Liver (tissue), 9 donors: Measurements from ENCODE around the gene SMAP2. TPM values are rescaled to one million over a fixed set of nuclear protein-coding genes. Genes with fewer than 3 reads are reported as not detected.
A peak's percentile ranks its signal among the peaks of the same experiment; 100 is the strongest.
"Not testable (repeated sequence)": the region's sequence is repeated elsewhere in the genome, so short reads cannot be mapped to it uniquely, and the experiment has no call there.

ENCODE experiments used
- DNase-seq: peaks from one replicate; pipeline ENCODE4 v3.0.0-alpha.2; 2017; ENCODE audit warnings: low spot score
- H3K27ac ChIP-seq, 2 donors: one replicate each; pipeline ENCODE4 v1.7.0; 2013; ENCODE audit warnings: inconsistent platforms in 2 of 2, low read length in 2 of 2, control low read depth in 1 of 2, low read depth in 1 of 2, mild to moderate bottlenecking in 1 of 2
- H3K27me3 ChIP-seq, 4 donors: one replicate each; pipeline versions ENCODE4 v1.6.1 to v1.7.0; 2013; ENCODE audit warnings: low read length in 3 of 4, inconsistent platforms in 1 of 4, mild to moderate bottlenecking in 1 of 4, moderate library complexity in 1 of 4; ENCODE audit not compliant: control insufficient read depth in 4 of 4, insufficient read depth in 4 of 4
- H3K36me3 ChIP-seq, 4 donors: one replicate each; pipeline versions ENCODE4 v1.6.1 to v1.7.0; 2013; ENCODE audit warnings: low read length in 3 of 4, mild to moderate bottlenecking in 3 of 4, low read depth in 1 of 4, moderate library complexity in 1 of 4; ENCODE audit not compliant: control insufficient read depth in 4 of 4, insufficient read depth in 3 of 4
- H3K4me1 ChIP-seq, 4 donors: one replicate each; pipeline versions ENCODE4 v1.6.1 to v1.7.0; 2013; ENCODE audit warnings: low read length in 3 of 4, mild to moderate bottlenecking in 3 of 4, moderate library complexity in 1 of 4; ENCODE audit not compliant: control insufficient read depth in 4 of 4, insufficient read depth in 4 of 4
- H3K4me3 ChIP-seq, 3 donors: one replicate each; pipeline versions ENCODE4 v1.6.1 to v1.7.0; 2013; ENCODE audit warnings: low read length in 3 of 3, control low read depth in 1 of 3, low read depth in 1 of 3, mild to moderate bottlenecking in 1 of 3
- H3K9ac ChIP-seq, 2 donors: one replicate each; pipeline ENCODE4 v1.7.0; 2013; ENCODE audit warnings: low read length in 2 of 2, mild to moderate bottlenecking in 2 of 2, moderate library complexity in 2 of 2, control low read depth in 1 of 2, low read depth in 1 of 2
- H3K9me3 ChIP-seq, 4 donors: one replicate each; pipeline versions ENCODE4 v1.6.1 to v1.7.0; 2013; ENCODE audit warnings: low read length in 3 of 4; ENCODE audit not compliant: control insufficient read depth in 4 of 4
- EGR1 ChIP-seq, 2 donors: IDR thresholded peaks; 2 replicates each; pipeline ENCODE4 v1.6.1; 2016 to 2018; ENCODE audit warnings: antibody characterized with exemption in 2 of 2, low read depth in 2 of 2
- FOXA1 ChIP-seq: IDR thresholded peaks from 2 replicates; pipeline ENCODE4 v1.6.1; 2016; ENCODE audit warnings: antibody characterized with exemption
- FOXA2 ChIP-seq: IDR thresholded peaks from 2 replicates; pipeline ENCODE4 v1.6.1; 2016; ENCODE audit warnings: antibody characterized with exemption
- GABPA ChIP-seq, 2 donors: IDR thresholded peaks in 1 of 2; conservative IDR thresholded peaks in 1 of 2; 2 replicates each; pipeline ENCODE4 v1.6.1; 2016; ENCODE audit warnings: antibody characterized with exemption in 2 of 2, mild to moderate bottlenecking in 1 of 2, moderate library complexity in 1 of 2
- HNF4A ChIP-seq, 2 donors: conservative IDR thresholded peaks; 2 replicates each; pipeline ENCODE4 v1.6.1; 2016; ENCODE audit warnings: antibody characterized with exemption in 2 of 2, mild to moderate bottlenecking in 2 of 2
- HNF4G ChIP-seq: IDR thresholded peaks from 2 replicates; pipeline ENCODE4 v1.6.1; 2016; ENCODE audit warnings: antibody characterized with exemption
- JUND ChIP-seq, 2 donors: IDR thresholded peaks; 2 replicates each; pipeline ENCODE4 v1.6.1; 2016; ENCODE audit warnings: antibody characterized with exemption in 2 of 2
- RAD21 ChIP-seq, 2 donors: IDR thresholded peaks; 2 replicates each; pipeline ENCODE4 v1.6.1; 2016; ENCODE audit warnings: antibody characterized with exemption in 2 of 2, mild to moderate bottlenecking in 2 of 2
- SP1 ChIP-seq: IDR thresholded peaks from 2 replicates; pipeline ENCODE4 v1.6.1; 2018; ENCODE audit warnings: antibody characterized with exemption, mild to moderate bottlenecking
- TAF1 ChIP-seq: conservative IDR thresholded peaks from 2 replicates; pipeline ENCODE4 v1.6.1; 2016; ENCODE audit warnings: antibody characterized with exemption, mild to moderate bottlenecking
- YY1 ChIP-seq: IDR thresholded peaks from 2 replicates; pipeline ENCODE4 v1.6.1; 2016; ENCODE audit warnings: antibody characterized with exemption, mild to moderate bottlenecking
- WGBS: extraction: QIAGEN DNeasy Blood & Tissue Kit; methylation state at CpG from one replicate; pipeline ENCODE4 v1.1.7; 2013; 5-methylcytosine and 5-hydroxymethylcytosine counted together
- polyA plus RNA-seq, 2 donors: library from polyadenylated mRNA; stranded (reverse) in 1 of 2; unstranded in 1 of 2; fragments of 200-250 nt in 1 of 2; fragments of >200 nt in 1 of 2; fragmentation: Nextera tagmentation in 1 of 2; extraction: Ambion mirVana in 1 of 2; gene quantifications; one replicate each; pipeline versions ENCODE4 v1.2.1 to v1.2.3, GENCODE V29; 2013 to 2015
- total RNA-seq, 2 donors: library from RNA; depleted of rRNA; stranded (reverse); fragments of >200 nt; gene quantifications; one replicate each; pipeline ENCODE4 v1.2.3, GENCODE V29; 2014
- TF ChIP-seq, protein P1 (sequence below): IDR thresholded peaks from 2 replicates; pipeline ENCODE4 v1.6.1; 2016; ENCODE audit warnings: antibody characterized with exemption, mild to moderate bottlenecking
- TF ChIP-seq, protein P2 (sequence below): IDR thresholded peaks from 2 replicates; pipeline ENCODE4 v1.6.1; 2016; ENCODE audit warnings: antibody characterized with exemption
- donor health status: healthy.
- donor health status: healthy.
- donor health status: healthy.
- donor health status: healthy.
- donor health status: healthy.

The SMAP2 gene
- total RNA-seq (10 to 100 TPM; 20.0 to 36.8 TPM), polyA plus RNA-seq (10 to 100 TPM; 25.5 to 34.1 TPM)

DNA sequence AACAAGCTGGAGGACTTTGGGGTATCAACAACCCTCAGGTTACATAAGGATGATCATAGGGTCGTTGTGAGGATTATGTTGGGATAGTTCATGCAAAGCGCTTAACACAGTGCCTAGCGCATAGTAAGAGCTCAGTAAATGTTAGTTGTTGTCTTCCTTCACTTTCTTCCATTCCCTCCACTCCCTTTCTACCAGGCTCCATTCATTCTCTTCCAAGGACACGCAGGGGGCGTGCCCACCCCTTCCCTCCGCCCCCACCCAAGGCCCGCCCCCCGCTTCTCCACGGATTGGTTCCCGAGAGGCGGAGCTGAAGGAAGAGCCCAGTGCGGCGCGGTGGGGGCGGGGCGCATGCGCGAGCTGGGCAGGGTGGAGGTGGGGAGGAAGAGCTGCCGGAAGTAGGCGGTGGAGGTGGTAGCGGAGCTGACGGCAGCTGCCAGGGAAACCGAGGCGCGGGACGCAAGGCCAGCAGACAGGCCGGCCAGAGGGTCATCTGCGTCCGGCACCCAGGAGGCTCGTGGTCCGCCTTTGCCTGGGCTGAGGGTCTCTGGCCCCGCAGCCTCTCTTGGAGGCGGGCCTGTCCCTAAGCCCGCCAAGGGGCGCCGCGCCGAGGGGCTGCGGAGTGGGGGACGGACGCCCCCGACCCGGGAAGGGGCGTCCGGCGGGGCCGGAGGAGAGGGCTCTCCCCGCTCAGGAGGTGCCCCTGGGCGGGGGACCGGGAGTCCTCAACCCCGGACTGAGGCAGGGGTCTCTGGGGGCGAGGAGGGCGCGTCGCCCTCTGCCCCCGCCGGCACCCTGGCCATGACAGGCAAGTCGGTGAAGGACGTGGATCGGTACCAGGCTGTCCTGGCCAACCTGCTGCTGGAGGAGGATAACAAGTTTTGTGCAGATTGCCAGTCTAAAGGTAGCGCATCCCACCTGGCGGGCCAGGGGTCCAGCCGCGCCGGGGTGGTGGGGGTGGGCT, at the start of gene SMAP2:
Gene SMAP2, plus strand, starts transcription at position 405 of the 961 bp plus-strand sequence. Its CDS starts 394 bp downstream, at position 799.
- peak within 1 kb of the TSS; percentile 58 to 90 (median 88) for H3K4me3 ChIP-seq
- H3K27ac ChIP-seq = peak within 1 kb of the TSS; percentile 90 to 95
- WGBS = under 1% methylated on average over 65 of the region's 65 CpGs
- peak; percentile 97 for DNase-seq
- peak within 1 kb of the TSS; percentile 94 to 98 for H3K9ac ChIP-seq
- peaks cover 6 to 28% (median 15%) of the 10 kb centered on the region in 4 donors for H3K4me1 ChIP-seq
- H3K27me3 ChIP-seq = no peaks in the 10 kb centered on the region
- TF ChIP-seq SP1 (peak; percentile 27), EGR1 (IDR thresholded peaks at IDR 0.05; ENCODE audit: low read depth in 2 of 2) (peak in 1 of 2 donors; percentile 36), YY1 (no peak), GABPA (IDR thresholded peaks at IDR 0.05 in 1 of 2, conservative IDR thresholded peaks at IDR 0.05 in 1 of 2) (peak in 1 of 2 donors; percentile 82), FOXA2 (no peak), FOXA1 (peak; percentile 46), RAD21 (IDR thresholded peaks at IDR 0.05) (peak in 1 of 2 donors; percentile 3)
- TF ChIP-seq, protein P1, sequence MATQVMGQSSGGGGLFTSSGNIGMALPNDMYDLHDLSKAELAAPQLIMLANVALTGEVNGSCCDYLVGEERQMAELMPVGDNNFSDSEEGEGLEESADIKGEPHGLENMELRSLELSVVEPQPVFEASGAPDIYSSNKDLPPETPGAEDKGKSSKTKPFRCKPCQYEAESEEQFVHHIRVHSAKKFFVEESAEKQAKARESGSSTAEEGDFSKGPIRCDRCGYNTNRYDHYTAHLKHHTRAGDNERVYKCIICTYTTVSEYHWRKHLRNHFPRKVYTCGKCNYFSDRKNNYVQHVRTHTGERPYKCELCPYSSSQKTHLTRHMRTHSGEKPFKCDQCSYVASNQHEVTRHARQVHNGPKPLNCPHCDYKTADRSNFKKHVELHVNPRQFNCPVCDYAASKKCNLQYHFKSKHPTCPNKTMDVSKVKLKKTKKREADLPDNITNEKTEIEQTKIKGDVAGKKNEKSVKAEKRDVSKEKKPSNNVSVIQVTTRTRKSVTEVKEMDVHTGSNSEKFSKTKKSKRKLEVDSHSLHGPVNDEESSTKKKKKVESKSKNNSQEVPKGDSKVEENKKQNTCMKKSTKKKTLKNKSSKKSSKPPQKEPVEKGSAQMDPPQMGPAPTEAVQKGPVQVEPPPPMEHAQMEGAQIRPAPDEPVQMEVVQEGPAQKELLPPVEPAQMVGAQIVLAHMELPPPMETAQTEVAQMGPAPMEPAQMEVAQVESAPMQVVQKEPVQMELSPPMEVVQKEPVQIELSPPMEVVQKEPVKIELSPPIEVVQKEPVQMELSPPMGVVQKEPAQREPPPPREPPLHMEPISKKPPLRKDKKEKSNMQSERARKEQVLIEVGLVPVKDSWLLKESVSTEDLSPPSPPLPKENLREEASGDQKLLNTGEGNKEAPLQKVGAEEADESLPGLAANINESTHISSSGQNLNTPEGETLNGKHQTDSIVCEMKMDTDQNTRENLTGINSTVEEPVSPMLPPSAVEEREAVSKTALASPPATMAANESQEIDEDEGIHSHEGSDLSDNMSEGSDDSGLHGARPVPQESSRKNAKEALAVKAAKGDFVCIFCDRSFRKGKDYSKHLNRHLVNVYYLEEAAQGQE = peak; percentile 35
- H3K9me3 ChIP-seq = no peaks in the 10 kb centered on the region
- no peaks in the 10 kb centered on the region for H3K36me3 ChIP-seq

DNA sequence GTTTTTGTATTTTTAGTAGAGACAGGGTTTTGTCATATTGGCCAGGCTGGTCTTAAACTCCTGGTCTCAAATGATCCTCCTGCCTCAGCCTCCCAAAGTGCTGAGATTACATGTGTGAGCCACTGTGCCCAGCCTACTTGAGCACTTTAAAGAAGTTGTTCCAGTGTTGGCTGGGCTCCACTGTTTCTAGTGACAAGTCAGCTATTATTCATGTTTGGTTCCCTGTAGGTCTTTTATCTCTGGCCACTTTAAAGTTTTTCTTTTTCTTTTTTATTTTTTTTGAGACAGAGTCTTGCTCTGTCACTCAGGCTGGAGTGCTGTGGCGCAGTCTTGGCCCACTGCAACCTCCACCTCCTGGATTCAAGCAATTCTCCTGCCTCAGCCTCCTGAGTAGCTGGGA, 42.1 kb upstream of the SMAP2 start:
- H3K4me1 ChIP-seq, H3K27me3 ChIP-seq, H3K36me3 ChIP-seq, H3K9me3 ChIP-seq, H3K9ac ChIP-seq, H3K4me3 ChIP-seq, H3K27ac ChIP-seq, DNase-seq: not testable (repeated sequence)
- WGBS = 94% methylated on average over 1 of the region's 1 CpG

DNA sequence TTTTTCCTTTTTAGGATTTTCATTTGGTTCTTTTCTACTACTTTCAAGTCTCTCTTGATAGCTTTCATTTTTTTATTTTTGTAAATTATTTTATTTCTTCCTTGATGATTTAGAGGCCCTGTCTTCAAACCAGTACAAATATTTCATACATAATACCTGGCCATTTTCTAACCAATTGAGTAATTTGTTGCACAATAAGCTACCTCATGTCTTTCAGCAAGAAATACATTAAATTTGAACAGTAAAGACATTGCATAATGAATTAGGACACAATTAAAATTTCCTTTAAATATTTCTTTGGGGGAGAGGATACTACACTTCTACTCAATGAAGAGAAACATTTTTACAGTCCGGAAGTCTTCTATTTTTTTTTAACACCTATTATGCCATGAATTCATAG, 40.8 kb upstream of the SMAP2 start:
- TF ChIP-seq HNF4G = no peak
- TF ChIP-seq YY1 = no peak
- TF ChIP-seq FOXA2 = no peak
- no peak for TF ChIP-seq TAF1
- no peak for TF ChIP-seq HNF4A (conservative IDR thresholded peaks at IDR 0.05)
- TF ChIP-seq JUND (IDR thresholded peaks at IDR 0.05) = no peak
- no peak for TF ChIP-seq EGR1 (IDR thresholded peaks at IDR 0.05; ENCODE audit: low read depth in 2 of 2)
- TF ChIP-seq SP1 = no peak
- TF ChIP-seq, protein P2, sequence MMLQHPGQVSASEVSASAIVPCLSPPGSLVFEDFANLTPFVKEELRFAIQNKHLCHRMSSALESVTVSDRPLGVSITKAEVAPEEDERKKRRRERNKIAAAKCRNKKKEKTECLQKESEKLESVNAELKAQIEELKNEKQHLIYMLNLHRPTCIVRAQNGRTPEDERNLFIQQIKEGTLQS = no peak
- Histone ChIP-seq H3K4me3 (no peak overlapping the region), H3K27me3 (no peaks in the 10 kb centered on the region), H3K4me1 (no peaks in the 10 kb centered on the region), H3K27ac (no peak overlapping the region), H3K9me3 (no peaks in the 10 kb centered on the region), H3K36me3 (no peaks in the 10 kb centered on the region), H3K9ac (no peak overlapping the region)
- 88% methylated on average over 1 of the region's 1 CpG for WGBS
- DNase-seq = no peak
